NOMO-1 treated with dmso at 0.1 percent for 144 hours (cell line): ENCODE results near the gene DPYSL4.

Source experiments
- DNase-seq: peaks from one replicate; lab custom pipeline; 2025; ENCODE audit not compliant: unreplicated experiment; lab: John Stamatoyannopoulos, UW

DPYSL4 gene

GRCh38 chr10:132176623-132177500 is 9.9 kb upstream of the DPYSL4 start:
- no peak for DNase-seq

- DNase-seq = no peak
Observed at GRCh38 chr10:132178046-132178445, 8.7 kb upstream of the DPYSL4 start.

GRCh38 chr10:132178672-132179545 is 7.8 kb upstream of the DPYSL4 start:
- no peak for DNase-seq

DNA sequence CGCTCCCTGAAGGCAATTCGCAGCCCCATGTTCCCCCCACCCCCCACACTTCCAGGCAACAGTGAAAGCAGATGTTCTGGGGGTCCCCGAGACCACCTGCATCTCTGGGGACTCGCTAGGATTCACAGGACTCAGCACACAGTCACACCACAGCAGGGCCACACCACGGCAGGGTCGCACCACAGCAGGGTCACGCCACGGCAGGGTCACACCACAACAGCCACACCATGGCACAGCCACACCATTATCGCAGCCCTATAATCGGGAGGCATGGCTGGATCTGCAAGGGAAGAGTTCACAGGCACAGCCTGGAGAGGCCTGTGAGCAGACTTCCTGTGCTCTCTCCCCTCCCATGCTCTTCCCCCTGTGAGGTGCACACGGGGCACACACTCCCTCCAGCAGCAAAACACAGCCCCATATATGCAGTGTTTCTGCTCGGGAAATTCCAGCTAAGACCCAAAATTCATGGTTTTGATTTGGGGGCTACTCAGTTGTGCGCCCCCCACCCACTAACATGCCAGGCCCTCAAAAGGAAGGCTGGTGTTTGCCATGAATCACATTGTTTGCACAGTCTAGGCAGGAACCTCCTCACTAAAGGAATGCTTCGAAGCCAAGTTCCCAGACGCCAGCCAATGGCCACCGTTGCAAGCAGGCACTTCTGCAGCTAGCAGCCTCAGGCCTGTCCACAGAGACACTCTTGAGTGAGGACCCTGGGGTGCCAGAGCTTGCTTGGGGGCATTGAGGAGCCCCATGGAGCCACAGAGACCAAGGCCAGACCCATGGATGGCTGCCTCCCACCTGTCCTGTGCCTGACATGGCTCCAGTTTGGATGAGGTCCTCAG is 7.0 kb upstream of the DPYSL4 start:
- DNase-seq = no peak

DNA sequence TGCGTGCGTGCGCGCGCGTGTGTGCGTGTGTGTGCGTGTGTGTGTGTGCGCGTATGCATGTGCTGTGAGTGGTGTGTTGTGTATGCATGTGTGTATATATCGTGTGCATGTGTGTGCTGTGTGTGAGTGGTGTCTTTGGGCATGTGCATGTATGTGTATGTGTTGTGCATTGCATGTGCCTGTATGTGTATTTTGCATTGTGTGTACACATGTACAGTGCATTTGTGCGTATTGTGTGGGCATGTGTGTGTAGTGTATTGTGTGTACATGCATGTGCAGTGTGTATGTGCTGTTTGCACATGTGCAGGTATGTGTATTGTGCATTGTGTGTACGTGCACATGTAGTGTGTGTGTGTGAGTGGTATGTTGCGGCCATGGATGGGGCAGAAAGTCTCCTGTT is 6.0 kb upstream of the DPYSL4 start:
- DNase-seq = no peak

- DNase-seq = no peak
Observed at GRCh38 chr10:132181691-132182425, 4.9 kb upstream of the DPYSL4 start.

DNA sequence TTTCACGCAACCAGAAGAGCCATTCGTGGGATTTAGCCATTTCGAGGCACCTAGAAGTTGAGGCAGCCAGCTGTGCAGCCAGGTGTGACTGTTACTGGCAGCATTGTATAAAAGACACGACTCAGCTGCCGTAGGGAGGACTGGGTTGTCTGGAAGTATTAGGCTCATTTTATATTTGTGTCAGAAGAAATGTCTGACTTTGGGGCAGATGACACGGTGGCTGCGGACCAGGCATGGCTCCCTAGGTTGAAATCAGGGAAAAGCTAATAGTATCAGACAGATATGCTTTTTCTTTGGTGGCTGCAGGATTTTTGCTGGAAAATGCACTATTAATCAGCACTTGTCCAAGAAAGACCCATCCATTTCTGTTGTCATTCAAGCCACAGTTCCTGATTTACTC is 4.2 kb upstream of the DPYSL4 start:
- no peak for DNase-seq

DNA sequence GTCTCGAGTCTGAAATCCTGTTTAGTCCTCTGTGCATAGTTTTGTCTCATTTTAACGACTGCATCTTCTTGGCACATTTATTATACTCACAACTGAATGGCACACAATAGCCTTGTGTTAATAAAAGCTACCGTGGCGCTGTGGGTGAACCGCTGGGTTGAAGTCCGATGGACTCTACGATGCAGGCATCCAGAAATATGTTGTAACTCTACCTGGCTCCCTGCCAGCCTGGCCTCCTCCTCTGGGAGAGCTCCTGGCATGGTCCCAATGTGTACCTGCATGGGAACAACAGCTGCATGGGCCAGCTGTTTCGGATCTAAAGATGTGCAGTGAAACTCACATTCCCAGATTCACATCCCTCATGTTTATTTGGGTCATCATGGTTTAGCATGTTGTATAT is 3.7 kb upstream of the DPYSL4 start:
- DNase-seq = no peak

DNA sequence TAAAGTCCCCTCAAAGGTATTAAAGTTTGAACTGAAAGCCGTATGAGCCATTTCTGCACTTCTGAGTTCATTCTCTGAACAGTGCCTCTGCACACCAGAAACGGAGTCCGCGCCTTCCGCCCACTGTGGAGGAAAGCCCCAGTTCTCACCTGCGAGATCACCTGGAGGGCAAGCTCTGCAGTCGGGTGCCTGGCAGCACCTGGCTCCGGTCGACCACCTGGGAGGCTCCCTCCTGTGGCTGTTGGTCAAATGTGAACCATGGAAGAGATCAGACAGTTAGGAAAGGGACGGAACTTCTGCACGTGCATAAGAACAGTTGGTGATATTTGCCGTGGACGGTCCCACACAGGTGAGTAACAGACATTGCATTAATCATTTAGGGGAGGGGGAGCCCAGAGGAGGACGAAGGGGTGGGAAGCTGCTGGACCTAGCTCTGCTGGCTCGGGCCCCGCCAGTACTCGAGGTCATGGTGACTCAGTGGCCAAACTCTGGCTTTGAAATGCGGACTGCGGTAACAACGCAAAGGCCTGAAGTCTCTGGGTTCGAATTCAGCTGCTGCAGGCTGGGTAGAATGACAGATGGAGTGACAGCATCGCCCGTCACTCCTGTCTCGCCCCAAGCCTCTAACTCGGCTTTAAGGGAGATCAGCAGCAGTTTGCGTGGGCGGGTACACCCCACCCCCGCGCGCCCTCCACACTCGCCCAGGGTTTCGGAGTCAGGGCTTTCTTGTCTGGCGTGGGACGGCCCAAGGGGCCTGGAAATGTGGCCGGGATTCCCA is 1.7 kb upstream of the DPYSL4 start:
- no peak for DNase-seq

DNA sequence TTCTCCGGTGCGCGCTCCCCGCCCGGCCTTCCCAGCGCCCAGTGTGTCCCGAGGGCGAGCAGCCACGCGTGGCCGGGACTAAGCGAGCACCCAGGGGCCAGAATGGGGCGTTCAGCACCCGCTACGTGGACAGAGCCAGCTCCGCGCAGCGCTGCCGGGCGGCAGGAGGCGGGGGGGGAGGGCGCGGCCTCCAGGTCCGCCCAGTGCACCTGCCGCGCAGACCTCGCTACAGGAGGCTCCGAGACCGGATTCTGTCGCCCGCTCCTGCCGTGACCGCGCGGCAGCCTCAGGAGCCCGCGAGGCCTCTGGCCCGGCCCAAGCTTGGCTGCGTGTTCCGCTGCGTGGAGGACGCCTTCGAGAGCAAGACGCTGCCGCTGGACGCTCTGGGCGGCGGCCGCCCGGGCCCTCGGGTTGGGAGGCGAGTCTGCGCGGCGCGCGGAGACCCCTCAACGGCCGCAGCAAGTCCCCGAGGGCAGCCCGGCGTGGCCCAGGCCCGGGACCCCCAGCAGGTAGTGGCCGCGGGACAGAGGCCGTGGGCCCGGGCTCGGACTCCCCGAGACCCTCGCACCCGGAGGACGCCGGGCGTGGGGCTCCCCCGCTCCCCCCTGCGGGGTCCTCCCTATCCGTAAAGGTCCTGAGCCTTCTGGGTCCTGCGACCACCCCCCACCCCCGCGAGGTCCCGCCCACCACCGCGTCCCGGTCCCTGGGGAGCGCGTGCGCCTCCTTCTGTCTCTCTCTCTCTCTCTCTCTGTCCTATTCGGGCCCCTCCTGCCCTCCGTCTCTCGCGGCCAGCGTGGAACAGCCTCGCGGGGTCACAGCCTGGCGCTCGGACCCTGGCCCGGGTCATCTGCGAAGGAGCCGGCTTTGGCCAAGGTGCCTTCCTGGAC is 904 bp upstream of the DPYSL4 start:
- no peak for DNase-seq

DNA sequence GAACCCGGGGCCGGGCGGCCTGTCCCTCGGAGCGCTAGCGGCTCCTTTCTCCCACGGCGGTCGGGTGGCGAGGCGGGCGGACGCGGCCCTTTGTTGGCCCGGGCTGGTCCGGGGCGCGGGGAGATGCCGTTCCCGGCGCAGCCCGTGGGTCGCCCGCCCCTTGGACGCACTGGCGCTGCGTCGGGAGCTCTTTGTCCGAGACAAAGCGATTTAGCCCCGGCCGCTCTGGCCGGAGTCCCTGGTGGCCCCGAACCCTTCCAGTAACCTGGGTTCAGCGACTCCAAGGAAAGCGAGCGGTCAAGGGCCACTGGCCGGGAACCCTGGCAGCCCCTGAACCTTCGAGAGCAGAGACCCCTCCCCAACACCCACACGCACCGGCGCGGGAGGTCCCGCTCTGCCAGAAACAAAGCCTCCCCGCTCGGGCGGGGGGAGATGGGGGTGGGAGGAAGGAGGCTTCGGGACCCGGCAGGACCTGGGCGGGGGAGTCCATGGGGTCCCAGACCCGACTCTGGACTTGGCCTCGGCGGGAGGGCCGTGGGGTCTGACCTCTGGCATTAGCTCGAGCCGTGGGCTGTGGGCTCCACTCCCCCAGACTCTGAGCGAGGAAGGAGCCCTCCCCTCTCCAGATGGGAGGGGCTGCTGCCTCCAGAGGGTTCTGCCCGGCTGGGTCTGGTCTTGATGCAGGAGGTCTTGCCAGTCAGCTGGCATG is 836 bp downstream of the DPYSL4 start:
- DNase-seq = no peak

- DNase-seq = no peak
Observed at GRCh38 chr10:132188331-132188730, 1.6 kb downstream of the DPYSL4 start.

DNA sequence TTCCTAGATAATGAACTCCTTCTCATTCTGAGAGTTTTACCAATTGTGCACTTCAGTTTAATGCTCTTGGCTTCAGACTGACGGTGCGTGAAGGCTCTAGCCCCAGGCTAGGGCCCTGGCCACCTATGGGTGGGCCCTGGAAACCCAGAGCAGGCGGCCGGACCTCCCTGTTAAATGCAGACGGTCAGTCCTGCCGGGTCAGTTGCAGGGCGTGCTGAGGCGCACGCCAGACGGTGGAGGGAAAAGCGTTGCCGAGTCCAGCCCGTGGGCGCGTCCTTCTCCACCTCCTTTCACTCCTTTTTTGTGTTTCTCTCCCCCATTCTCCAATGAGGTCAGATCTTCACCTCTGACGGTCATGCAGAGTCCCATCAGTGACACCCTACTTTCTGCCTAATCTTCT is 2.3 kb downstream of the DPYSL4 start:
- DNase-seq = no peak

- no peak for DNase-seq
Observed at GRCh38 chr10:132189810-132190422, 3.2 kb downstream of the DPYSL4 start.

GRCh38 chr10:132192076-132192975 is 5.6 kb downstream of the DPYSL4 start:
- DNase-seq = no peak

GRCh38 chr10:132192991-132193665 is 6.4 kb downstream of the DPYSL4 start:
- no peak for DNase-seq
